Stimulated activated CD4-positive, alpha-beta T cell treated with anti-CD3 and anti-CD28 coated beads, Interleukin-1b, Interleukin-23, amount 100 ng/mL, for 48 hours (primary cell): Measurements from ENCODE around the gene STX17.
"Not testable (repeated sequence)": the region's sequence is repeated elsewhere in the genome, so short reads cannot be mapped to it uniquely, and the experiment has no call there.

Source experiments
- DNase-seq: peaks from one replicate; pipeline ENCODE4 v3.0.0-alpha.2; 2020

STX17 gene

GRCh38 chr9:99906403-99907207 is at the start of gene STX17:
Gene STX17 (plus strand): TSS chr9:99906654. CDS start chr9:99915240, 8,586 bp downstream.
- peak; percentile 71 for DNase-seq

GRCh38 chr9:99857576-99857975 is 48.9 kb upstream of the STX17 start:
- not testable (repeated sequence) for DNase-seq

- DNase-seq, result no peak
Measured at GRCh38 chr9:99858087-99858486, 48.4 kb upstream of the STX17 start.

GRCh38 chr9:99859243-99859980 is 47.0 kb upstream of the STX17 start:
- no peak for DNase-seq

GRCh38 chr9:99860266-99860665 is 46.2 kb upstream of the STX17 start:
- DNase-seq, result no peak

GRCh38 chr9:99863955-99864354 is 42.5 kb upstream of the STX17 start:
- DNase-seq, result no peak

- DNase-seq, result no peak
Measured at GRCh38 chr9:99866398-99866797, 40.1 kb upstream of the STX17 start.

GRCh38 chr9:99867536-99867935 is 38.9 kb upstream of the STX17 start:
- no peak for DNase-seq

GRCh38 chr9:99867968-99868367 is 38.5 kb upstream of the STX17 start:
- DNase-seq, result no peak

GRCh38 chr9:99868845-99869244 is 37.6 kb upstream of the STX17 start:
- DNase-seq, result no peak

GRCh38 chr9:99870126-99870525 is 36.3 kb upstream of the STX17 start:
- no peak for DNase-seq

GRCh38 chr9:99873531-99873930 is 32.9 kb upstream of the STX17 start:
- no peak for DNase-seq

GRCh38 chr9:99873943-99874584 is 32.4 kb upstream of the STX17 start:
- DNase-seq, result peak; percentile 36

- DNase-seq, result no peak
Measured at GRCh38 chr9:99876190-99876589, 30.3 kb upstream of the STX17 start.

GRCh38 chr9:99878651-99879050 is 27.8 kb upstream of the STX17 start:
- DNase-seq, result no peak

- peak; percentile 32 for DNase-seq
Measured at GRCh38 chr9:99881769-99882168, 24.7 kb upstream of the STX17 start.

- DNase-seq, result no peak
Measured at GRCh38 chr9:99885747-99886146, 20.7 kb upstream of the STX17 start.

- no peak for DNase-seq
Measured at GRCh38 chr9:99889120-99889519, 17.3 kb upstream of the STX17 start.

- no peak for DNase-seq
Measured at GRCh38 chr9:99894826-99895225, 11.6 kb upstream of the STX17 start.

GRCh38 chr9:99895510-99895909 is 10.9 kb upstream of the STX17 start:
- no peak for DNase-seq

GRCh38 chr9:99896119-99896518 is 10.3 kb upstream of the STX17 start:
- no peak for DNase-seq

- no peak for DNase-seq
Measured at GRCh38 chr9:99903393-99903792, 3.1 kb upstream of the STX17 start.

- DNase-seq, result no peak
Measured at GRCh38 chr9:99905833-99906402, 536 bp upstream of the STX17 start.

- DNase-seq, result no peak
Measured at GRCh38 chr9:99907208-99907532, 716 bp downstream of the STX17 start.
